HCT116 (cell line): Measurements from ENCODE around the gene INSIG2. TPM values are rescaled to one million over a fixed set of nuclear protein-coding genes. Genes with fewer than 3 reads are reported as not detected.

Experiments
- ATAC-seq: fragments of 200-7000 bp; cut with Tn5 transposase; 2 replicates; pipeline ENCODE4 v1.9.1; 2020; ENCODE audit warnings: mild to moderate bottlenecking, moderate library complexity
- BruUV-seq: library from RNA; stranded (reverse); fragments of 400-500 nt; replicated peaks from 2 replicates; lab custom pipeline; 2021; lab: Mats Ljungman, UMichigan
- CTCF ChIA-PET: fragments of 300-600 bp; sonication (Branson Sonifier 250); formaldehyde crosslinking; loops from one replicate; lab custom pipeline; 2021; ENCODE audit warnings: antibody characterized with exemption; lab: Charles Lee
- POLR2A ChIA-PET: fragments of 300-600, 350-600 bp; sonication (Branson Sonifier 250); formaldehyde crosslinking; loops from one replicate; lab custom pipeline; 2021; ENCODE audit warnings: antibody characterized with exemption; lab: Charles Lee
- RAD21 ChIA-PET, 2 experiments: fragments of 300-600 bp; sonication (Branson Sonifier 250); formaldehyde crosslinking; loops; one replicate each; lab custom pipeline; 2023; ENCODE audit warnings: low total read pairs in 2 of 2; ENCODE audit not compliant: uncharacterized antibody in 2 of 2, unreplicated experiment in 2 of 2, low non-redundant PET in 1 of 2; lab: Charles Lee
- DNase-seq: peaks from one replicate; pipeline ENCODE4 v3.0.0-alpha.2; 2010; ENCODE audit warnings: low read depth, low spot score
- H2AFZ ChIP-seq: fragments of 200-600 bp; shearing (Covaris generic), sonication (generic); 2 replicates; pipeline ENCODE4 v1.6.1; 2017; ENCODE audit warnings: low read depth, mixed run types, mixed read lengths, antibody characterized with exemption, low read length; ENCODE audit not compliant: poor library complexity, severe bottlenecking
- H3K27ac ChIP-seq: 2 replicates; pipeline ENCODE4 v1.5.1; 2012; ENCODE audit warnings: low read depth, low read length
- H3K27me3 ChIP-seq: fragments of 200-600 bp; sonication (generic); 2 replicates; pipeline ENCODE4 v1.6.1; 2016; ENCODE audit warnings: mixed run types, low read length, mixed read lengths; ENCODE audit not compliant: insufficient read depth
- H3K36me3 ChIP-seq, 2 experiments: fragments of 200-500 bp in 1 of 2; fragments of 200-600 bp in 1 of 2; sonication (Bioruptor generic) in 1 of 2; sonication (generic) in 1 of 2; 2 replicates each; pipeline versions ENCODE4 v1.5.1 to v1.6.1; 2014 to 2016; ENCODE audit warnings: low read length in 2 of 2, inconsistent platforms in 1 of 2, mixed read lengths in 1 of 2, mixed run types in 1 of 2; ENCODE audit not compliant: insufficient read depth in 2 of 2, control insufficient read depth in 1 of 2
- H3K4me1 ChIP-seq, 2 experiments: fragments of 200-600 bp in 1 of 2; sonication (generic) in 1 of 2; 2 replicates each; pipeline versions ENCODE4 v1.5.1 to v1.6.1; 2012 to 2017; ENCODE audit warnings: low read length in 2 of 2, inconsistent platforms in 1 of 2, mild to moderate bottlenecking in 1 of 2, mixed read lengths in 1 of 2, mixed run types in 1 of 2, moderate library complexity in 1 of 2; ENCODE audit not compliant: insufficient read depth in 2 of 2, control insufficient read depth in 1 of 2
- H3K4me2 ChIP-seq: fragments of 200-600 bp; sonication (generic); 2 replicates; pipeline ENCODE4 v1.6.1; 2017; ENCODE audit warnings: mixed run types, low read length, mixed read lengths
- H3K4me3 ChIP-seq, 2 experiments: fragments of 200-600 bp in 1 of 2; sonication (generic) in 1 of 2; replicated peaks in 1 of 2; 2 replicates each; pipeline ENCODE4 v1.5.1; 2011 to 2016; ENCODE audit warnings: low read length in 2 of 2, control low read depth in 1 of 2, low read depth in 1 of 2, mild to moderate bottlenecking in 1 of 2, mixed read lengths in 1 of 2, mixed run types in 1 of 2
- H3K79me2 ChIP-seq: fragments of 200-600 bp; sonication (generic); 2 replicates; pipeline ENCODE4 v1.6.1; 2017; ENCODE audit warnings: mild to moderate bottlenecking, mixed run types, low read length, moderate library complexity, mixed read lengths; ENCODE audit not compliant: insufficient read depth
- H3K9ac ChIP-seq: fragments of 200-600 bp; sonication (generic); 2 replicates; pipeline ENCODE4 v1.6.1; 2016; ENCODE audit warnings: low read length, mixed read lengths
- H3K9me2 ChIP-seq: fragments of 200-600 bp; sonication (generic), shearing (Covaris generic); 2 replicates; pipeline ENCODE4 v1.6.1; 2017; ENCODE audit warnings: mixed run types, mild to moderate bottlenecking, moderate library complexity; ENCODE audit not compliant: insufficient read depth
- H3K9me3 ChIP-seq, 2 experiments: fragments of 200-500 bp in 1 of 2; fragments of 200-600 bp in 1 of 2; sonication (Bioruptor generic) in 1 of 2; sonication (generic) in 1 of 2; 2 replicates each; pipeline ENCODE4 v1.6.1; 2014 to 2017; ENCODE audit warnings: low read length in 2 of 2, mixed read lengths in 2 of 2, inconsistent platforms in 1 of 2, low read depth in 1 of 2, mild to moderate bottlenecking in 1 of 2, mixed run types in 1 of 2, moderate library complexity in 1 of 2; ENCODE audit not compliant: control insufficient read depth in 1 of 2, insufficient read depth in 1 of 2
- H4K20me1 ChIP-seq: fragments of 200-600 bp; sonication (generic), shearing (Covaris generic); 2 replicates; pipeline ENCODE4 v1.6.1; 2017; ENCODE audit warnings: mixed run types, mild to moderate bottlenecking, moderate library complexity; ENCODE audit not compliant: insufficient read depth
- CBX3 ChIP-seq: IDR thresholded peaks from 2 replicates; pipeline ENCODE4 v1.6.1; 2012; ENCODE audit warnings: low read depth
- EGR1 ChIP-seq: IDR thresholded peaks from 2 replicates; pipeline ENCODE4 v1.6.1; 2012; ENCODE audit warnings: low read depth
- ELF1 ChIP-seq: IDR thresholded peaks from 2 replicates; pipeline ENCODE4 v1.6.1; 2012; ENCODE audit warnings: low read depth, borderline replicate concordance
- EZH2 ChIP-seq: fragments of 200-600 bp; sonication (generic); IDR thresholded peaks from 2 replicates; pipeline ENCODE4 v1.6.1; 2017; ENCODE audit warnings: antibody characterized with exemption, mixed run types
- FOSL1 ChIP-seq: IDR thresholded peaks from 2 replicates; pipeline ENCODE4 v1.6.1; 2012; ENCODE audit warnings: low read depth
- JUND ChIP-seq: IDR thresholded peaks from 2 replicates; pipeline ENCODE4 v1.6.1; 2012
- MAX ChIP-seq: IDR thresholded peaks from 2 replicates; pipeline ENCODE4 v1.6.1; 2012
- POLR2A ChIP-seq: IDR thresholded peaks from 2 replicates; pipeline ENCODE4 v1.7.0; 2011; ENCODE audit warnings: borderline replicate concordance; ENCODE audit not compliant: insufficient read depth, insufficient read length; ENCODE audit errors: extremely low read depth
- RAD21 ChIP-seq: IDR thresholded peaks from 2 replicates; pipeline ENCODE4 v1.6.1; 2012; ENCODE audit warnings: low read depth, mild to moderate bottlenecking
- REST ChIP-seq: IDR thresholded peaks from 2 replicates; pipeline ENCODE4 v1.6.1; 2012; ENCODE audit warnings: low read depth
- SIN3A ChIP-seq: IDR thresholded peaks from 2 replicates; pipeline ENCODE4 v1.6.1; 2012; ENCODE audit warnings: low read depth
- SP1 ChIP-seq: IDR thresholded peaks from 2 replicates; pipeline ENCODE4 v1.6.1; 2012; ENCODE audit warnings: low read depth
- TCF7L2 ChIP-seq: IDR thresholded peaks from 2 replicates; pipeline ENCODE4 v1.7.0; 2011; ENCODE audit warnings: borderline replicate concordance, inconsistent platforms; ENCODE audit not compliant: insufficient read depth, insufficient read length; ENCODE audit errors: extremely low read depth
- ZFX ChIP-seq: fragments of 450-650 bp; IDR thresholded peaks from 2 replicates; pipeline ENCODE4 v1.6.1; 2017
- intact Hi-C: fragments of 100-400 bp; cut with micrococcal nuclease; formaldehyde crosslinking; loops from 2 replicates; pipeline ENCODE4 v1.10.0; 2022
- total RNA-seq: library from RNA; stranded (reverse); gene quantifications from one replicate; pipeline ENCODE4 v1.2.1, GENCODE V29; 2021; ENCODE audit not compliant: unreplicated experiment
- TF ChIP-seq, protein P1 (sequence below): IDR thresholded peaks from 2 replicates; pipeline ENCODE4 v1.6.1; 2012
- TF ChIP-seq, protein P2 (sequence below), 3 experiments: fragments of 200-600 bp in 1 of 3; sonication (generic) in 1 of 3; IDR thresholded peaks in 2 of 3; conservative IDR thresholded peaks in 1 of 3; 2 replicates each; pipeline ENCODE4 v1.5.1; 2012 to 2017; ENCODE audit warnings: low read depth in 2 of 3, low read length in 2 of 3, antibody characterized with exemption in 1 of 3, borderline replicate concordance in 1 of 3, control low read depth in 1 of 3, mild to moderate bottlenecking in 1 of 3, mixed read lengths in 1 of 3, mixed run types in 1 of 3, moderate library complexity in 1 of 3; ENCODE audit not compliant: insufficient read depth in 1 of 3
- TF ChIP-seq, protein P3 (sequence below): IDR thresholded peaks from 2 replicates; pipeline ENCODE4 v1.6.1; 2011; ENCODE audit warnings: mild to moderate bottlenecking, low read length, moderate library complexity; ENCODE audit not compliant: insufficient replicate concordance; ENCODE audit errors: extremely low read depth

Gene INSIG2
- total RNA-seq, 1 experiment from 2014 or later, result 21.8 TPM

DNA sequence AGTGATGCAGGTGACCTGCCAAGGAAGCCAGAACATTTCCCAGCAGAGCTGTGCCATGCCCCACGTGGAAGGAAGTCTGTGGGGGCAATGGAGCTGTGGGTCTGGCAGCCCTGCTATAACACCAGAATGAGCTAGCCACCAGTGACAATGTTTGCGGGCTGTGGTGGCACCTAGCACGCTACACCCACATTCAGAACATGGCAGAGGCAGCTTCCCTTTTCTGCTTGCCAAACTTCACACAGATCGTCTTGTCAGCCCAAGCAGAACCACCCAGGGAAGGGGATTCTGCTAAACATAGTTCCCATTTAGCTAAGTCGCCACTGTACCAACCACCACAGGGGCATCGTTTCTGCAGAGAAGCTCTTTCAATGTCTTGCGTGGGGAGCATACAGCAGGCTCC is 47.4 kb upstream of the INSIG2 start (continued):
- TF ChIP-seq REST (no peak), ELF1 (no peak), EZH2 (no peak)

DNA sequence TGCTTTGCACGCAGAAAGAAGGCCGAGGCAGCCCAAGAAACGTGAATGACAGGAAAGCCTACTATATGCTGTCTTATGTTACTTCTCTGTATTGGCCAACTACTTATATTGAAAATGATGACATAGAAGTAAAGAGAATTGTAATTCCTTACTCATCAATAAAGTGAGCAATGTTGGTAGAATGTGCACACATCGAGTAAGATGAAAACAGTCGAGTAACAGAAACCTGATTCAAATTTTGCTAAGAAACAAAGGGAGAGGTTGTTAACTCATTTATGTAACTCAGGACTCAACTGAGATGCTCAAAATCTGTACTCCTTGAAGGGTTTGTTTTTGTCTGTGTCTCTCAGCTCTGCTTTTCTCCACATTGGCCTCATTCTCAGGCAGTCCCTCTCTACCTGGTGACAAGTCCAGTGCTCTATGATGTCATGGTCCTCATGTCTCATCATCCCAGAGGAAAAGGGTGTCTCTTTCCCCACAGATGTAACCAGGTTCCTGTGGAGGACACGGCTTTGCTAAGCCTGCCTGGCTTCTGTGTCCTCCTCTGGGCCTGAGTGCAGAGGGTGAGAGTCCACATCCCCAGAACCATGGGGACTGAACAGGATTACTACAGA is 44.1 kb upstream of the INSIG2 start:
- RAD21 ChIA-PET, result no interaction called here
- no peaks in the 10 kb centered on the region for H4K20me1 ChIP-seq
- H3K79me2 ChIP-seq, result no peaks in the 10 kb centered on the region
- no peak overlapping the region for H3K9ac ChIP-seq
- H3K4me1 ChIP-seq, result peaks cover 0 to 18% of the 10 kb centered on the region in 2 experiments; a peak in 2 of 4 replicates
- no TSS peak for BruUV-seq
- no peaks in the 10 kb centered on the region for H3K36me3 ChIP-seq
- POLR2A ChIA-PET, result no interaction called here
- H3K9me2 ChIP-seq, result no peaks in the 10 kb centered on the region
- H3K9me3 ChIP-seq, result no peaks in the 10 kb centered on the region
- no peak for DNase-seq
- no peak overlapping the region for H3K4me2 ChIP-seq
- H2AFZ ChIP-seq, result no peak overlapping the region
- no peak for ATAC-seq
- no peaks in the 10 kb centered on the region for H3K27me3 ChIP-seq
- H3K27ac ChIP-seq, result no peak overlapping the region
- H3K4me3 ChIP-seq, result no peak overlapping the region
- intact Hi-C loops, result loop anchor here (10.0 kb wide), 1 partner anchor 611 kb away; no protein-coding TSS in a partner anchor
- CTCF ChIA-PET, result no interaction called here
- TF ChIP-seq MAX (no peak), JUND (no peak), SP1 (no peak), FOSL1 (no peak), TCF7L2 (no peak), EGR1 (no peak), CBX3 (no peak), POLR2A (no peak), RAD21 (no peak), ZFX (no peak), SIN3A (no peak)
- TF ChIP-seq, protein P1, sequence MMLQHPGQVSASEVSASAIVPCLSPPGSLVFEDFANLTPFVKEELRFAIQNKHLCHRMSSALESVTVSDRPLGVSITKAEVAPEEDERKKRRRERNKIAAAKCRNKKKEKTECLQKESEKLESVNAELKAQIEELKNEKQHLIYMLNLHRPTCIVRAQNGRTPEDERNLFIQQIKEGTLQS, result no peak
- TF ChIP-seq, protein P2, sequence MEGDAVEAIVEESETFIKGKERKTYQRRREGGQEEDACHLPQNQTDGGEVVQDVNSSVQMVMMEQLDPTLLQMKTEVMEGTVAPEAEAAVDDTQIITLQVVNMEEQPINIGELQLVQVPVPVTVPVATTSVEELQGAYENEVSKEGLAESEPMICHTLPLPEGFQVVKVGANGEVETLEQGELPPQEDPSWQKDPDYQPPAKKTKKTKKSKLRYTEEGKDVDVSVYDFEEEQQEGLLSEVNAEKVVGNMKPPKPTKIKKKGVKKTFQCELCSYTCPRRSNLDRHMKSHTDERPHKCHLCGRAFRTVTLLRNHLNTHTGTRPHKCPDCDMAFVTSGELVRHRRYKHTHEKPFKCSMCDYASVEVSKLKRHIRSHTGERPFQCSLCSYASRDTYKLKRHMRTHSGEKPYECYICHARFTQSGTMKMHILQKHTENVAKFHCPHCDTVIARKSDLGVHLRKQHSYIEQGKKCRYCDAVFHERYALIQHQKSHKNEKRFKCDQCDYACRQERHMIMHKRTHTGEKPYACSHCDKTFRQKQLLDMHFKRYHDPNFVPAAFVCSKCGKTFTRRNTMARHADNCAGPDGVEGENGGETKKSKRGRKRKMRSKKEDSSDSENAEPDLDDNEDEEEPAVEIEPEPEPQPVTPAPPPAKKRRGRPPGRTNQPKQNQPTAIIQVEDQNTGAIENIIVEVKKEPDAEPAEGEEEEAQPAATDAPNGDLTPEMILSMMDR (IDR thresholded peaks at IDR 0.05 in 2 of 3, conservative IDR thresholded peaks at IDR 0.05 in 1 of 3; ENCODE audit: borderline replicate concordance in 1 of 3, insufficient read depth in 1 of 3, low read depth in 2 of 3, low read length in 2 of 3), result no peak
- TF ChIP-seq, protein P3, sequence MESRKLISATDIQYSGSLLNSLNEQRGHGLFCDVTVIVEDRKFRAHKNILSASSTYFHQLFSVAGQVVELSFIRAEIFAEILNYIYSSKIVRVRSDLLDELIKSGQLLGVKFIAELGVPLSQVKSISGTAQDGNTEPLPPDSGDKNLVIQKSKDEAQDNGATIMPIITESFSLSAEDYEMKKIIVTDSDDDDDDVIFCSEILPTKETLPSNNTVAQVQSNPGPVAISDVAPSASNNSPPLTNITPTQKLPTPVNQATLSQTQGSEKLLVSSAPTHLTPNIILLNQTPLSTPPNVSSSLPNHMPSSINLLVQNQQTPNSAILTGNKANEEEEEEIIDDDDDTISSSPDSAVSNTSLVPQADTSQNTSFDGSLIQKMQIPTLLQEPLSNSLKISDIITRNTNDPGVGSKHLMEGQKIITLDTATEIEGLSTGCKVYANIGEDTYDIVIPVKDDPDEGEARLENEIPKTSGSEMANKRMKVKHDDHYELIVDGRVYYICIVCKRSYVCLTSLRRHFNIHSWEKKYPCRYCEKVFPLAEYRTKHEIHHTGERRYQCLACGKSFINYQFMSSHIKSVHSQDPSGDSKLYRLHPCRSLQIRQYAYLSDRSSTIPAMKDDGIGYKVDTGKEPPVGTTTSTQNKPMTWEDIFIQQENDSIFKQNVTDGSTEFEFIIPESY, result no peak
